HG03457 (cell line): ENCODE measurements around the gene TOR4A.

Experiments used
- ATAC-seq: cut with Tn5 transposase; IDR thresholded peaks from one replicate; pipeline ENCODE4 v1.9.1; 2021; ENCODE audit warnings: moderate number of reproducible peaks; ENCODE audit not compliant: unreplicated experiment

The TOR4A gene

GRCh38 chr9:137331929-137332328 is 54.4 kb downstream of the TOR4A start:
- no peak for ATAC-seq
